ENCODE measurements around the gene ATP8A2. TPM values are rescaled to one million over a fixed set of nuclear protein-coding genes. Genes with fewer than 3 reads are reported as not detected.

ATP8A2 gene
- total RNA-seq, 1 donor from 2014 or later = 1.3 TPM

GRCh38 chr13:26034018-26034417 is 662.2 kb downstream of the ATP8A2 start:
- TF ChIP-seq EZH2 (IDR thresholded peaks at IDR 0.05; ENCODE audit: insufficient read depth, low read length) = no peak
- no peak for TF ChIP-seq CTCF (IDR thresholded peaks at IDR 0.05; ENCODE audit: insufficient read depth, low read depth, low read length)
- Mint-ChIP-seq H3K36me3 (ENCODE audit: low read depth, unreplicated experiment) (no peaks in the 10 kb centered on the region), H3K4me3 (ENCODE audit: unreplicated experiment) (no peak overlapping the region), H3K4me1 (ENCODE audit: low read depth, unreplicated experiment) (no peaks in the 10 kb centered on the region), H3K27me3 (ENCODE audit: low read depth, unreplicated experiment) (peaks cover 9% of the 10 kb centered on the region), H3K27ac (ENCODE audit: unreplicated experiment) (no peak overlapping the region), H3K9me3 (ENCODE audit: unreplicated experiment) (peaks cover 15% of the 10 kb centered on the region)
- Histone ChIP-seq H3K4me3 (ENCODE audit: insufficient read depth, low read depth, low read length) (no peak overlapping the region), H4K20me1 (ENCODE audit: insufficient read depth, low read length) (no peaks in the 10 kb centered on the region), H2AFZ (ENCODE audit: low read depth, low read length) (no peak overlapping the region), H3K79me2 (ENCODE audit: insufficient read depth, low read length) (no peaks in the 10 kb centered on the region), H3K36me3 (ENCODE audit: insufficient read depth, low read length) (no peaks in the 10 kb centered on the region), H3K27me3 (ENCODE audit: insufficient read depth, low read length) (no peaks in the 10 kb centered on the region), H3K9ac (ENCODE audit: low read length) (no peak overlapping the region), H3K9me3 (ENCODE audit: insufficient read depth, low read depth, low read length) (no peaks in the 10 kb centered on the region), H3K4me2 (ENCODE audit: low read length) (no peak overlapping the region), H3K27ac (ENCODE audit: low read depth, low read length) (no peak overlapping the region), H3K4me1 (ENCODE audit: insufficient read depth, low read length) (no peaks in the 10 kb centered on the region)
- FAIRE-seq (no peak), DNase-seq (ENCODE audit: low read depth) (no peak)

GRCh38 chr13:26036383-26036782 is 664.6 kb downstream of the ATP8A2 start:
- no peaks in the 10 kb centered on the region for H3K36me3 Mint-ChIP-seq (ENCODE audit: low read depth, unreplicated experiment)
- Histone ChIP-seq H4K20me1 (ENCODE audit: insufficient read depth, low read length) (no peaks in the 10 kb centered on the region), H3K4me2 (ENCODE audit: low read length) (no peak overlapping the region), H3K27me3 (ENCODE audit: insufficient read depth, low read length) (no peaks in the 10 kb centered on the region), H3K36me3 (ENCODE audit: insufficient read depth, low read length) (no peaks in the 10 kb centered on the region), H3K79me2 (ENCODE audit: insufficient read depth, low read length) (no peaks in the 10 kb centered on the region), H3K9ac (ENCODE audit: low read length) (no peak overlapping the region), H3K27ac (ENCODE audit: low read depth, low read length) (no peak overlapping the region), H3K4me1 (ENCODE audit: insufficient read depth, low read length) (no peaks in the 10 kb centered on the region), H3K4me3 (ENCODE audit: insufficient read depth, low read depth, low read length) (no peak overlapping the region), H3K9me3 (ENCODE audit: insufficient read depth, low read depth, low read length) (no peaks in the 10 kb centered on the region), H2AFZ (ENCODE audit: low read depth, low read length) (no peak overlapping the region)
- H3K27ac Mint-ChIP-seq (ENCODE audit: unreplicated experiment) = no peak overlapping the region
- FAIRE-seq = no peak
- H3K4me1 Mint-ChIP-seq (ENCODE audit: low read depth, unreplicated experiment) = no peaks in the 10 kb centered on the region
- TF ChIP-seq CTCF (IDR thresholded peaks at IDR 0.05; ENCODE audit: insufficient read depth, low read depth, low read length) = no peak
- TF ChIP-seq EZH2 (IDR thresholded peaks at IDR 0.05; ENCODE audit: insufficient read depth, low read length) = no peak
- H3K27me3 Mint-ChIP-seq (ENCODE audit: low read depth, unreplicated experiment) = peaks cover 5% of the 10 kb centered on the region
- peaks cover 4% of the 10 kb centered on the region for H3K9me3 Mint-ChIP-seq (ENCODE audit: unreplicated experiment)
- no peak overlapping the region for H3K4me3 Mint-ChIP-seq (ENCODE audit: unreplicated experiment)
- no peak for DNase-seq (ENCODE audit: low read depth)

- DNase-seq (ENCODE audit: low read depth) = no peak
- TF ChIP-seq EZH2 (IDR thresholded peaks at IDR 0.05; ENCODE audit: insufficient read depth, low read length) (no peak), CTCF (IDR thresholded peaks at IDR 0.05; ENCODE audit: insufficient read depth, low read depth, low read length) (peak; percentile 36)
- no peak overlapping the region for H2AFZ ChIP-seq (ENCODE audit: low read depth, low read length)
These were observed 665.5 kb downstream of the ATP8A2 start for GRCh38 chr13:26037302-26037701.

More at GRCh38 chr13:26037302-26037701, 665.5 kb downstream of the ATP8A2 start:
- no peak for FAIRE-seq
- Mint-ChIP-seq H3K27ac (ENCODE audit: unreplicated experiment) (no peak overlapping the region), H3K27me3 (ENCODE audit: low read depth, unreplicated experiment) (peaks cover 10% of the 10 kb centered on the region), H3K36me3 (ENCODE audit: low read depth, unreplicated experiment) (no peaks in the 10 kb centered on the region), H3K4me1 (ENCODE audit: low read depth, unreplicated experiment) (no peaks in the 10 kb centered on the region), H3K4me3 (ENCODE audit: unreplicated experiment) (no peak overlapping the region), H3K9me3 (ENCODE audit: unreplicated experiment) (no peaks in the 10 kb centered on the region)
- Histone ChIP-seq H3K9ac (ENCODE audit: low read length) (no peak overlapping the region), H4K20me1 (ENCODE audit: insufficient read depth, low read length) (no peaks in the 10 kb centered on the region), H3K9me3 (ENCODE audit: insufficient read depth, low read depth, low read length) (no peaks in the 10 kb centered on the region), H3K4me1 (ENCODE audit: insufficient read depth, low read length) (no peaks in the 10 kb centered on the region), H3K4me2 (ENCODE audit: low read length) (no peak overlapping the region), H3K27me3 (ENCODE audit: insufficient read depth, low read length) (no peaks in the 10 kb centered on the region), H3K4me3 (ENCODE audit: insufficient read depth, low read depth, low read length) (no peak overlapping the region), H3K36me3 (ENCODE audit: insufficient read depth, low read length) (no peaks in the 10 kb centered on the region), H3K27ac (ENCODE audit: low read depth, low read length) (no peak overlapping the region), H3K79me2 (ENCODE audit: insufficient read depth, low read length) (no peaks in the 10 kb centered on the region)

All from astrocyte (in vitro differentiated cells and primary cell).